Measurements from ENCODE around the gene SHISAL1. TPM values are rescaled to one million over a fixed set of nuclear protein-coding genes. Genes with fewer than 3 reads are reported as not detected.

Gene SHISAL1
- total and polyA plus RNA-seq, 10 of the 15 experiments (the other 5 are each of a cell fraction or from before 2014, with no cell fraction given): not detected

DNA sequence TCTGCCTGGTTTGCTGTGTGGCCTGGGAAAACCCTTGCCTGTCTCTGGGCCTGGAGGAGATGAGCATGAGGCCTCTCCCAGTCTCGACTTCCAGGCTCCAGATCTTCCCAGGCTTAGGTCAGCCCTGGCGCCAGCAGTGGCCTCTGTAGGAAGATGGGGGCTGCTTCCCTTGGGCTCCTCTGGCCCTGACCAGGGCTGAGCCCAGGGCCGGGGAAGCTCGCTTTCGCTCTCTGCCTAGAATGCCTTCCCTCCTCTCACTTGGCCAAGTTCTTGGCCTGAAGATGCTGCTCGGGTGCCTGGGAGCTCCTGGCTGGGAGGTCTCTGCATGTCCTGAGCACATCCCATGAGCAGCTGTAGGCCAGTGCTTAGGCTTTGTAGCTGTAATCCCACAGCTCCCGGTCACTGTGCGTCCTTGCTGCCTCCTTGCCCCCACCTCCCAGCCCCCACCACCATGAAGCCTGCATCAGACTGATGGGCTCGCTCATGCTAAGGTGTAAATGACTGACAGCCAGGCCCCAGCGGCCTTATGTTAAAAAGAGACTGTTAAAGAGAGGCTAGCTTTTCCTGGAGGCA is 25.5 kb downstream of the SHISAL1 start:
- H3K4me3 ChIP-seq: no peak overlapping the region

More for the DNA sequence above, 25.5 kb downstream of the SHISAL1 start:
- Histone ChIP-seq H3K27ac (ENCODE audit: control insufficient read depth, insufficient read depth) (no peak overlapping the region), H3K9ac (ENCODE audit: control insufficient read depth, insufficient read depth, low read length) (no peak overlapping the region), H3K27me3 (replicated peaks in 1 of 2; ENCODE audit: control insufficient read depth in 2 of 2, insufficient read depth in 2 of 2, low read length in 1 of 2) (no peaks in the 10 kb centered on the region; a peak in 2 of 4 replicates), H3K9me3 (replicated peaks; ENCODE audit: control insufficient read depth, insufficient read depth, low read length) (no peaks in the 10 kb centered on the region), H3K79me2 (ENCODE audit: control insufficient read depth, insufficient read depth, low read length) (no peaks in the 10 kb centered on the region), H2AFZ (ENCODE audit: control insufficient read depth, low read depth, low read length) (no peak overlapping the region), H4K20me1 (ENCODE audit: control insufficient read depth, insufficient read depth) (peaks cover 2% of the 10 kb centered on the region; the same call in 1 of the 2 replicates), H3K4me2 (ENCODE audit: control insufficient read depth, insufficient read depth) (no peak overlapping the region), H3K36me3 (ENCODE audit: control insufficient read depth in 2 of 2, insufficient read depth in 2 of 2, low read length in 1 of 2) (no peaks in the 10 kb centered on the region), H3K4me1 (ENCODE audit: control insufficient read depth, insufficient read depth, low read length) (no peaks in the 10 kb centered on the region)
- ChIA-PET SMC1A (ENCODE audit: uncharacterized antibody, unreplicated experiment) (no interaction called here), CTCF (no interaction called here), RAD21 (ENCODE audit: unreplicated experiment) (no interaction called here), POLR2A (no interaction called here)
- WGBS (ENCODE audit: insufficient coverage, insufficient replicate concordance, low lambda C conversion rate, missing lambda C conversion rate): 10% methylated on average over 10 of the region's 10 CpGs
- TF ChIP-seq, protein P1, sequence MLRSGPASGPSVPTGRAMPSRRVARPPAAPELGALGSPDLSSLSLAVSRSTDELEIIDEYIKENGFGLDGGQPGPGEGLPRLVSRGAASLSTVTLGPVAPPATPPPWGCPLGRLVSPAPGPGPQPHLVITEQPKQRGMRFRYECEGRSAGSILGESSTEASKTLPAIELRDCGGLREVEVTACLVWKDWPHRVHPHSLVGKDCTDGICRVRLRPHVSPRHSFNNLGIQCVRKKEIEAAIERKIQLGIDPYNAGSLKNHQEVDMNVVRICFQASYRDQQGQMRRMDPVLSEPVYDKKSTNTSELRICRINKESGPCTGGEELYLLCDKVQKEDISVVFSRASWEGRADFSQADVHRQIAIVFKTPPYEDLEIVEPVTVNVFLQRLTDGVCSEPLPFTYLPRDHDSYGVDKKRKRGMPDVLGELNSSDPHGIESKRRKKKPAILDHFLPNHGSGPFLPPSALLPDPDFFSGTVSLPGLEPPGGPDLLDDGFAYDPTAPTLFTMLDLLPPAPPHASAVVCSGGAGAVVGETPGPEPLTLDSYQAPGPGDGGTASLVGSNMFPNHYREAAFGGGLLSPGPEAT (IDR thresholded peaks at IDR 0.05; ENCODE audit: low read depth): no peak
- no peak for TF ChIP-seq TCF7 (IDR thresholded peaks at IDR 0.05; ENCODE audit: borderline replicate concordance)
- no peak for TF ChIP-seq YY1 (IDR thresholded peaks at IDR 0.05; ENCODE audit: low read depth, low read length)
- no peak for TF ChIP-seq FOS (IDR thresholded peaks at IDR 0.05; ENCODE audit: borderline replicate concordance, extremely low read depth, insufficient read length)
- TF ChIP-seq RELA (IDR thresholded peaks at IDR 0.05; ENCODE audit: borderline replicate concordance, partially characterized antibody): no peak
- TF ChIP-seq SIN3A (IDR thresholded peaks at IDR 0.05; ENCODE audit: low read depth, low read length): no peak
- TF ChIP-seq, protein P2, sequence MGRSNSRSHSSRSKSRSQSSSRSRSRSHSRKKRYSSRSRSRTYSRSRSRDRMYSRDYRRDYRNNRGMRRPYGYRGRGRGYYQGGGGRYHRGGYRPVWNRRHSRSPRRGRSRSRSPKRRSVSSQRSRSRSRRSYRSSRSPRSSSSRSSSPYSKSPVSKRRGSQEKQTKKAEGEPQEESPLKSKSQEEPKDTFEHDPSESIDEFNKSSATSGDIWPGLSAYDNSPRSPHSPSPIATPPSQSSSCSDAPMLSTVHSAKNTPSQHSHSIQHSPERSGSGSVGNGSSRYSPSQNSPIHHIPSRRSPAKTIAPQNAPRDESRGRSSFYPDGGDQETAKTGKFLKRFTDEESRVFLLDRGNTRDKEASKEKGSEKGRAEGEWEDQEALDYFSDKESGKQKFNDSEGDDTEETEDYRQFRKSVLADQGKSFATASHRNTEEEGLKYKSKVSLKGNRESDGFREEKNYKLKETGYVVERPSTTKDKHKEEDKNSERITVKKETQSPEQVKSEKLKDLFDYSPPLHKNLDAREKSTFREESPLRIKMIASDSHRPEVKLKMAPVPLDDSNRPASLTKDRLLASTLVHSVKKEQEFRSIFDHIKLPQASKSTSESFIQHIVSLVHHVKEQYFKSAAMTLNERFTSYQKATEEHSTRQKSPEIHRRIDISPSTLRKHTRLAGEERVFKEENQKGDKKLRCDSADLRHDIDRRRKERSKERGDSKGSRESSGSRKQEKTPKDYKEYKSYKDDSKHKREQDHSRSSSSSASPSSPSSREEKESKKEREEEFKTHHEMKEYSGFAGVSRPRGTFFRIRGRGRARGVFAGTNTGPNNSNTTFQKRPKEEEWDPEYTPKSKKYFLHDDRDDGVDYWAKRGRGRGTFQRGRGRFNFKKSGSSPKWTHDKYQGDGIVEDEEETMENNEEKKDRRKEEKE (IDR thresholded peaks at IDR 0.05): no peak
- TF ChIP-seq IRF3 (IDR thresholded peaks at IDR 0.05): no peak
- no peak for TF ChIP-seq PBX3 (IDR thresholded peaks at IDR 0.05; ENCODE audit: insufficient replicate concordance, low read depth, low read length)
- no peak for TF ChIP-seq STAT1 (conservative IDR thresholded peaks at IDR 0.05)
- TF ChIP-seq CBX5 (IDR thresholded peaks at IDR 0.05; ENCODE audit: low read depth): no peak
- no peak for TF ChIP-seq PML (IDR thresholded peaks at IDR 0.05; ENCODE audit: low read length)
- no TSS peak for BruUV-seq (replicated peaks)
- DNase-seq (ENCODE audit: low read depth, low spot score): no peak
- in situ Hi-C loops (cut with MboI) (no loop called here), intact Hi-C loops (cut with micrococcal nuclease; ENCODE audit: unreplicated experiment) (no loop called here)
- no peak for FAIRE-seq
- no peak for ATAC-seq

All from GM12878 (cell line).